ENCODE measurements around the gene CEP112. TPM values are rescaled to one million over a fixed set of nuclear protein-coding genes. Genes with fewer than 3 reads are reported as not detected.

The CEP112 gene
- total RNA-seq, 1 donor from 2014 or later, result 9.7 TPM

DNA sequence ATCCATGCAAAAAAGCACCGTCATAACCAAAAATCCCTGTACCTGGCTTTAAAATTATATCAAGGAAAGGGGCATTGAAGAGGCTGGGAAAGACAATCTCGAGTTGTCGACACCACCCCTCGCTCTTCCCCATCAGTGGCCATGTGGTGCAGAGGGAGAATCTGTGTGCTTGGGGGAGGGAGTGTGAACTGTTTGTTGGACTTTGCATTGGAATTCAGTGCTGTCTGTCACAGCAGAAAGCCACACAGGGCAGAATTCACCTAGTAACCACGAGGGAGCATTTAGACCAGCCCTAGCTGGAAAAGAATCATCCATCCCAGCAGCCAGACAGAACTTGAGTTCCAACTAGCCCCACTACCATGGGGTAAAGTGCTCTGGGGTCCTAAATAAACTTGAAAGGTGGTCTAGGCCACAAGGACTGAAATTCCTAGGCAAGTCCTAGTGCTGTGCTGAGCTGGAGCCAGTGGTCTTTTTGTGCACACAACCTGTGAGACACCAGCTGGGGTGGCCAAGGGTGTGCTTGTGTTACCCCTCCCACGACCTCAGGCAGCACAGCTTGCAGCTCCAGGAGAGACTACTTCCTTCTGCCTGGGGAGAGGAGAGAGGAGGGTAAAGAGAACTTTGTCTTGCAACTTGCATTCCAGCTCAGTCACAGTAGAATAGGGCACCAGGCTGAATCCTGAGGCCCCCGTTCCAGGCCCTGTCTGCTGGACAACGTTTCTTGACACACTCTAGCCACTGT lies 11.5 kb upstream of the CEP112 start:
- H3F3A ChIP-seq (ENCODE audit: low read depth), result no peaks in the 10 kb centered on the region
- H3K79me2 ChIP-seq (ENCODE audit: low read depth), result no peaks in the 10 kb centered on the region
- no peak for DNase-seq (ENCODE audit: low spot score)
- no peaks in the 10 kb centered on the region for H3K4me1 ChIP-seq
- Mint-ChIP-seq H3K36me3 (no peaks in the 10 kb centered on the region), H3K9me3 (peaks cover 7% of the 10 kb centered on the region), H3K4me1 (peaks cover 15% of the 10 kb centered on the region), H3K27me3 (ENCODE audit: insufficient read depth, low read depth) (peaks cover 4% of the 10 kb centered on the region), H3K4me3 (no peak overlapping the region), H3K27ac (peak overlapping the region; percentile 76)
- no peaks in the 10 kb centered on the region for H3K36me3 ChIP-seq
- no peaks in the 10 kb centered on the region for H3K27me3 ChIP-seq
- H3K9me3 ChIP-seq (ENCODE audit: low read depth), result no peaks in the 10 kb centered on the region
- H4K20me1 ChIP-seq (ENCODE audit: low read depth), result no peaks in the 10 kb centered on the region
- H3K4me3 ChIP-seq, result no peak overlapping the region
- no peak overlapping the region for H3K4me2 ChIP-seq
- H3K9ac ChIP-seq, result no peak overlapping the region
- H2AFZ ChIP-seq (replicated peaks), result no peak overlapping the region
- H3K27ac ChIP-seq, result no peak overlapping the region
- no peak for TF ChIP-seq EZH2phosphoT487 (IDR thresholded peaks at IDR 0.05)
- no peak for TF ChIP-seq EZH2 (IDR thresholded peaks at IDR 0.05)
- TF ChIP-seq, protein P1, sequence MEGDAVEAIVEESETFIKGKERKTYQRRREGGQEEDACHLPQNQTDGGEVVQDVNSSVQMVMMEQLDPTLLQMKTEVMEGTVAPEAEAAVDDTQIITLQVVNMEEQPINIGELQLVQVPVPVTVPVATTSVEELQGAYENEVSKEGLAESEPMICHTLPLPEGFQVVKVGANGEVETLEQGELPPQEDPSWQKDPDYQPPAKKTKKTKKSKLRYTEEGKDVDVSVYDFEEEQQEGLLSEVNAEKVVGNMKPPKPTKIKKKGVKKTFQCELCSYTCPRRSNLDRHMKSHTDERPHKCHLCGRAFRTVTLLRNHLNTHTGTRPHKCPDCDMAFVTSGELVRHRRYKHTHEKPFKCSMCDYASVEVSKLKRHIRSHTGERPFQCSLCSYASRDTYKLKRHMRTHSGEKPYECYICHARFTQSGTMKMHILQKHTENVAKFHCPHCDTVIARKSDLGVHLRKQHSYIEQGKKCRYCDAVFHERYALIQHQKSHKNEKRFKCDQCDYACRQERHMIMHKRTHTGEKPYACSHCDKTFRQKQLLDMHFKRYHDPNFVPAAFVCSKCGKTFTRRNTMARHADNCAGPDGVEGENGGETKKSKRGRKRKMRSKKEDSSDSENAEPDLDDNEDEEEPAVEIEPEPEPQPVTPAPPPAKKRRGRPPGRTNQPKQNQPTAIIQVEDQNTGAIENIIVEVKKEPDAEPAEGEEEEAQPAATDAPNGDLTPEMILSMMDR (IDR thresholded peaks at IDR 0.05), result no peak

DNA sequence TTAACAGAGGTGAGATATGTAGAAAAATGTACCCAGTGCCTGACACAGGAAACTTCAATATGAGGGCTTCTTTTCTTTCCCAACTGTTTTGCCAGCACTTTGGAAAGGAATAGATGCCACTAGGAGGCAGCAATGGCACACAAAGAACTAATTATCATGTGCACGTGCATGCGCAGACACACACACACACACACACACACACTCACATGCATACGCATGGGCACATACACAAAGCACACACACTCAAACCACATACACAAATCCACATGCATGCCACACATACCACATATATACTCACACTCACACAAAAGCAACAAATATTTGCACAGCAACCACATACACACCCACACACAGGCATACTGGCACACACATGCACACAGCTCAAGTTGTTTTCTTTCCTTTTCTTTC lies 8.8 kb upstream of the CEP112 start:
- Histone ChIP-seq H3K27ac (no peak overlapping the region), H4K20me1 (ENCODE audit: low read depth) (no peaks in the 10 kb centered on the region), H3K4me1 (no peaks in the 10 kb centered on the region), H3K27me3 (no peaks in the 10 kb centered on the region), H3K9me3 (ENCODE audit: low read depth) (no peaks in the 10 kb centered on the region), H3K4me3 (no peak overlapping the region), H2AFZ (replicated peaks) (peak overlapping the region; percentile 44), H3K9ac (no peak overlapping the region), H3K79me2 (ENCODE audit: low read depth) (no peaks in the 10 kb centered on the region), H3F3A (ENCODE audit: low read depth) (no peaks in the 10 kb centered on the region), H3K4me2 (no peak overlapping the region), H3K36me3 (no peaks in the 10 kb centered on the region)
- H3K4me1 Mint-ChIP-seq, result peaks cover 15% of the 10 kb centered on the region
- DNase-seq (ENCODE audit: low spot score), result peak; percentile 76
- no peak overlapping the region for H3K4me3 Mint-ChIP-seq
- no peaks in the 10 kb centered on the region for H3K36me3 Mint-ChIP-seq
- TF ChIP-seq EZH2 (IDR thresholded peaks at IDR 0.05), result no peak
- TF ChIP-seq, protein P1 (IDR thresholded peaks at IDR 0.05), result peak; percentile 71
- TF ChIP-seq EZH2phosphoT487 (IDR thresholded peaks at IDR 0.05), result no peak
- peaks cover 4% of the 10 kb centered on the region for H3K27me3 Mint-ChIP-seq (ENCODE audit: insufficient read depth, low read depth)
- peaks cover 7% of the 10 kb centered on the region for H3K9me3 Mint-ChIP-seq
- H3K27ac Mint-ChIP-seq, result peak overlapping the region; percentile 36

DNA sequence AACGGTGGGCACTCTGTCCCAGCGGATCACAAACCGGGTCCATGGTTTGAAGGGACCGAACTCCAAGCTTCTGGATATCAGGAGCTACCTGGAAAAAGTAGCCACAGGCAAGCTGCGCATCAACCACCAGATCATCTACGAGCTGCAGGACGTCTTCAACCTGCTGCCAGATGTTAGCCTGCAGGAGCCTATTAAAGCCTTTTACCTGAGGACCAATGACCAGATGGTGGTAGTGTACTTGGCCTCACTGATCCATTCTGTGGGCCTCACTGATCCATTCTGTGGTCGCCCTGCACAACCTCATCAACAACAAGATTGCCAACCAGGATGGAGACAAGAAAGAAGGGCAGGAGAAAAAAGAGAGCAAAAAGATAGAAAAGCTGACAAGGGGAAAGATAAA lies 6.3 kb upstream of the CEP112 start:
- Histone ChIP-seq H4K20me1 (ENCODE audit: low read depth) (no peaks in the 10 kb centered on the region), H3K9me3 (ENCODE audit: low read depth) (no peaks in the 10 kb centered on the region), H3K9ac (no peak overlapping the region), H3K27me3 (no peaks in the 10 kb centered on the region), H3K36me3 (no peaks in the 10 kb centered on the region), H3K4me3 (no peak overlapping the region), H3K4me1 (no peaks in the 10 kb centered on the region), H3F3A (ENCODE audit: low read depth) (no peaks in the 10 kb centered on the region), H3K79me2 (ENCODE audit: low read depth) (no peaks in the 10 kb centered on the region), H3K27ac (no peak overlapping the region), H3K4me2 (no peak overlapping the region), H2AFZ (replicated peaks) (no peak overlapping the region)
- H3K4me1 Mint-ChIP-seq, result peaks cover 18% of the 10 kb centered on the region
- peaks cover 7% of the 10 kb centered on the region for H3K9me3 Mint-ChIP-seq
- TF ChIP-seq, protein P1 (IDR thresholded peaks at IDR 0.05), result no peak
- TF ChIP-seq EZH2phosphoT487 (IDR thresholded peaks at IDR 0.05) (no peak), EZH2 (IDR thresholded peaks at IDR 0.05) (no peak)
- no peaks in the 10 kb centered on the region for H3K27me3 Mint-ChIP-seq (ENCODE audit: insufficient read depth, low read depth)
- no peaks in the 10 kb centered on the region for H3K36me3 Mint-ChIP-seq
- no peak overlapping the region for H3K27ac Mint-ChIP-seq
- no peak for DNase-seq (ENCODE audit: low spot score)
- no peak overlapping the region for H3K4me3 Mint-ChIP-seq

Data from neural progenitor cell (in vitro differentiated cells).